ENCODE data around the gene RAB29.
"Not testable (repeated sequence)": the region's sequence is repeated elsewhere in the genome, so short reads cannot be mapped to it uniquely, and the experiment has no call there.

DNA sequence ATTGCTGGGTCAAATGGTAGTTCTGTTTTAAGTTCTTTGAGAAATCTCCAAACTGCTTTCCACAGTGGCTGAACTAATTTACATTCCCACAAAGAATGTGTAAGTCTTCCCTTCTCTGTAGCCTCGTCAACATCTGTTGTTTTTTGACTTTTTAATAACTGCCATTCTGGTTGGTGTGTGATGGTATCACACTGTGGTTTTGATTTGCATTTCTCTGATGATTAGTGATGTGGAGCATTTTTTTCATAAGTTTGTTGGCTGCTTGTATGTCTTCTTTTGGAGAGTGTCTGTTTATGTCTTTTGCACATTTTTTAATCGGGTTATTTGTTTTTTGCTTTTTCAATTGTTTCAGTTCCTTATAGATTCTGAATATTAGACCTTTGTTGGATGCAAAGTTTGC, 48.0 kb upstream of the RAB29 start:
- not testable (repeated sequence) for TF ChIP-seq CTCF (conservative IDR thresholded peaks at IDR 0.05; ENCODE audit: low read depth, low read length); EZH2 (IDR thresholded peaks at IDR 0.05; ENCODE audit: borderline replicate concordance, low read depth, low read length, poor library complexity, severe bottlenecking)

Data from A673 (cell line).